ENCODE results near the gene CTXND2.

DNA sequence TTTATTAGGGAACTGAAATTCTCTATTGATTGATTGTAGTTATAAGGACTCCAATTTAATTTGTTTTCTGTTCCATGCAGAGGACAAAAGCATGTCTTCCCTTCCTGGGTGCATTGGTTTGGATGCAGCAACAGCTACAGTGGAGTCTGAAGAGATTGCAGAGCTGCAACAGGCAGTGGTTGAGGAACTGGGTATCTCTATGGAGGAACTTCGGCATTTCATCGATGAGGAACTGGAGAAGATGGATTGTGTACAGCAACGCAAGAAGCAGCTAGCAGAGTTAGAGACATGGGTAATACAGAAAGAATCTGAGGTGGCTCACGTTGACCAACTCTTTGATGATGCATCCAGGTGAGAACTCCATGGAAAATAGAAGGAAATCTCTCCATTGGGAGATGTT lies 40.7 kb downstream of the CTXND2 start:
- TF ChIP-seq POLR2AphosphoS5 (IDR thresholded peaks at IDR 0.05; ENCODE audit: low read depth) (no peak), SPI1 (IDR thresholded peaks at IDR 0.05; ENCODE audit: borderline replicate concordance, low read depth) (peak; percentile 59; the same call in 1 of the 2 replicates), GABPA (IDR thresholded peaks at IDR 0.05; ENCODE audit: low read depth) (no peak)
- TF ChIP-seq, protein P1, sequence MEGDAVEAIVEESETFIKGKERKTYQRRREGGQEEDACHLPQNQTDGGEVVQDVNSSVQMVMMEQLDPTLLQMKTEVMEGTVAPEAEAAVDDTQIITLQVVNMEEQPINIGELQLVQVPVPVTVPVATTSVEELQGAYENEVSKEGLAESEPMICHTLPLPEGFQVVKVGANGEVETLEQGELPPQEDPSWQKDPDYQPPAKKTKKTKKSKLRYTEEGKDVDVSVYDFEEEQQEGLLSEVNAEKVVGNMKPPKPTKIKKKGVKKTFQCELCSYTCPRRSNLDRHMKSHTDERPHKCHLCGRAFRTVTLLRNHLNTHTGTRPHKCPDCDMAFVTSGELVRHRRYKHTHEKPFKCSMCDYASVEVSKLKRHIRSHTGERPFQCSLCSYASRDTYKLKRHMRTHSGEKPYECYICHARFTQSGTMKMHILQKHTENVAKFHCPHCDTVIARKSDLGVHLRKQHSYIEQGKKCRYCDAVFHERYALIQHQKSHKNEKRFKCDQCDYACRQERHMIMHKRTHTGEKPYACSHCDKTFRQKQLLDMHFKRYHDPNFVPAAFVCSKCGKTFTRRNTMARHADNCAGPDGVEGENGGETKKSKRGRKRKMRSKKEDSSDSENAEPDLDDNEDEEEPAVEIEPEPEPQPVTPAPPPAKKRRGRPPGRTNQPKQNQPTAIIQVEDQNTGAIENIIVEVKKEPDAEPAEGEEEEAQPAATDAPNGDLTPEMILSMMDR (IDR thresholded peaks at IDR 0.05; ENCODE audit: insufficient read depth, low read length): no peak
- TF ChIP-seq, protein P2, sequence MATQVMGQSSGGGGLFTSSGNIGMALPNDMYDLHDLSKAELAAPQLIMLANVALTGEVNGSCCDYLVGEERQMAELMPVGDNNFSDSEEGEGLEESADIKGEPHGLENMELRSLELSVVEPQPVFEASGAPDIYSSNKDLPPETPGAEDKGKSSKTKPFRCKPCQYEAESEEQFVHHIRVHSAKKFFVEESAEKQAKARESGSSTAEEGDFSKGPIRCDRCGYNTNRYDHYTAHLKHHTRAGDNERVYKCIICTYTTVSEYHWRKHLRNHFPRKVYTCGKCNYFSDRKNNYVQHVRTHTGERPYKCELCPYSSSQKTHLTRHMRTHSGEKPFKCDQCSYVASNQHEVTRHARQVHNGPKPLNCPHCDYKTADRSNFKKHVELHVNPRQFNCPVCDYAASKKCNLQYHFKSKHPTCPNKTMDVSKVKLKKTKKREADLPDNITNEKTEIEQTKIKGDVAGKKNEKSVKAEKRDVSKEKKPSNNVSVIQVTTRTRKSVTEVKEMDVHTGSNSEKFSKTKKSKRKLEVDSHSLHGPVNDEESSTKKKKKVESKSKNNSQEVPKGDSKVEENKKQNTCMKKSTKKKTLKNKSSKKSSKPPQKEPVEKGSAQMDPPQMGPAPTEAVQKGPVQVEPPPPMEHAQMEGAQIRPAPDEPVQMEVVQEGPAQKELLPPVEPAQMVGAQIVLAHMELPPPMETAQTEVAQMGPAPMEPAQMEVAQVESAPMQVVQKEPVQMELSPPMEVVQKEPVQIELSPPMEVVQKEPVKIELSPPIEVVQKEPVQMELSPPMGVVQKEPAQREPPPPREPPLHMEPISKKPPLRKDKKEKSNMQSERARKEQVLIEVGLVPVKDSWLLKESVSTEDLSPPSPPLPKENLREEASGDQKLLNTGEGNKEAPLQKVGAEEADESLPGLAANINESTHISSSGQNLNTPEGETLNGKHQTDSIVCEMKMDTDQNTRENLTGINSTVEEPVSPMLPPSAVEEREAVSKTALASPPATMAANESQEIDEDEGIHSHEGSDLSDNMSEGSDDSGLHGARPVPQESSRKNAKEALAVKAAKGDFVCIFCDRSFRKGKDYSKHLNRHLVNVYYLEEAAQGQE (IDR thresholded peaks at IDR 0.05; ENCODE audit: insufficient replicate concordance, low read depth): no peak
